ENCODE data around the gene SLC51B. TPM values are rescaled to one million over a fixed set of nuclear protein-coding genes. Genes with fewer than 3 reads are reported as not detected.
"Not testable (repeated sequence)": the region's sequence is repeated elsewhere in the genome, so short reads cannot be mapped to it uniquely, and the experiment has no call there.

SLC51B gene
- total and polyA plus RNA-seq, 2 donors: 0.44 TPM; not detected in 1

GRCh38 chr15:65087411-65087810, 42.2 kb downstream of the SLC51B start:
- WGBS: 72% methylated on average over 3 of the region's 3 CpGs
- DNase-seq (ENCODE audit: extremely low spot score): no peak
- peaks cover 2% of the 10 kb centered on the region for H3K4me1 ChIP-seq (ENCODE audit: insufficient read depth)
- no peaks in the 10 kb centered on the region for H3K36me3 ChIP-seq (ENCODE audit: insufficient read depth)
- no peak overlapping the region for H3K4me3 ChIP-seq (ENCODE audit: low read depth, low read length)
- peak overlapping the region; percentile 75 for H3K27ac ChIP-seq (ENCODE audit: low read depth)

GRCh38 chr15:65087873-65088642, 42.9 kb downstream of the SLC51B start:
- H3K4me3 ChIP-seq (ENCODE audit: low read depth, low read length): no peak overlapping the region
- no peaks in the 10 kb centered on the region for H3K36me3 ChIP-seq (ENCODE audit: insufficient read depth)
- WGBS: 34% methylated on average over 13 of the region's 13 CpGs
- peaks cover 2% of the 10 kb centered on the region for H3K4me1 ChIP-seq (ENCODE audit: insufficient read depth)
- H3K27ac ChIP-seq (ENCODE audit: low read depth): peak overlapping the region; percentile 75
- DNase-seq (ENCODE audit: extremely low spot score): no peak

- Histone ChIP-seq H3K36me3 (ENCODE audit: insufficient read depth) (no peaks in the 10 kb centered on the region), H3K4me3 (ENCODE audit: low read depth, low read length) (no peak overlapping the region), H3K27ac (ENCODE audit: low read depth) (peak overlapping the region; percentile 61), H3K4me1 (ENCODE audit: insufficient read depth) (peaks cover 2% of the 10 kb centered on the region)
- DNase-seq (ENCODE audit: extremely low spot score): no peak
- WGBS: 49% methylated on average over 6 of the region's 6 CpGs
Measured at GRCh38 chr15:65088643-65089021, 43.4 kb downstream of the SLC51B start.

- no peak for DNase-seq (ENCODE audit: extremely low spot score)
- peaks cover 2% of the 10 kb centered on the region for H3K4me1 ChIP-seq (ENCODE audit: insufficient read depth)
- no peaks in the 10 kb centered on the region for H3K36me3 ChIP-seq (ENCODE audit: insufficient read depth)
- WGBS: 41% methylated on average over 5 of the region's 5 CpGs
- H3K27ac ChIP-seq (ENCODE audit: low read depth): peak overlapping the region; percentile 61
- H3K4me3 ChIP-seq (ENCODE audit: low read depth, low read length): no peak overlapping the region
Measured at GRCh38 chr15:65089206-65089824, 44.1 kb downstream of the SLC51B start.

- peak overlapping the region; percentile 35 for H3K27ac ChIP-seq (ENCODE audit: low read depth)
- WGBS: 39% methylated on average over 12 of the region's 12 CpGs
Measured at GRCh38 chr15:65091946-65092770, 47.0 kb downstream of the SLC51B start.

GRCh38 chr15:65092911-65093792, 48.0 kb downstream of the SLC51B start:
- no peaks in the 10 kb centered on the region for H3K4me1 ChIP-seq (ENCODE audit: insufficient read depth)
- 91% methylated on average over 17 of the region's 17 CpGs for WGBS
- no peak for DNase-seq (ENCODE audit: extremely low spot score)
- H3K36me3 ChIP-seq (ENCODE audit: insufficient read depth): no peaks in the 10 kb centered on the region
- no peak overlapping the region for H3K27ac ChIP-seq (ENCODE audit: low read depth)
- H3K4me3 ChIP-seq (ENCODE audit: low read depth, low read length): no peak overlapping the region

More at GRCh38 chr15:65091946-65092770, 47.0 kb downstream of the SLC51B start:
- no peak for DNase-seq (ENCODE audit: extremely low spot score)
- H3K4me1 ChIP-seq (ENCODE audit: insufficient read depth): no peaks in the 10 kb centered on the region
- H3K4me3 ChIP-seq (ENCODE audit: low read depth, low read length): no peak overlapping the region
- no peaks in the 10 kb centered on the region for H3K36me3 ChIP-seq (ENCODE audit: insufficient read depth)

- H3K27ac ChIP-seq (ENCODE audit: low read depth); H3K36me3 ChIP-seq (ENCODE audit: insufficient read depth); DNase-seq (ENCODE audit: extremely low spot score); H3K4me3 ChIP-seq (ENCODE audit: low read depth, low read length); H3K4me1 ChIP-seq (ENCODE audit: insufficient read depth): not testable (repeated sequence)
- WGBS: 95% methylated on average over 13 of the region's 13 CpGs
Measured at GRCh38 chr15:65093793-65094170, 48.6 kb downstream of the SLC51B start.

GRCh38 chr15:65094294-65094995, 49.3 kb downstream of the SLC51B start:
- DNase-seq (ENCODE audit: extremely low spot score): no peak
- Histone ChIP-seq H3K36me3 (ENCODE audit: insufficient read depth) (peaks cover 2% of the 10 kb centered on the region), H3K4me3 (ENCODE audit: low read depth, low read length) (no peak overlapping the region), H3K27ac (ENCODE audit: low read depth) (no peak overlapping the region), H3K4me1 (ENCODE audit: insufficient read depth) (no peaks in the 10 kb centered on the region)
- WGBS: 63% methylated on average over 14 of the region's 14 CpGs

GRCh38 chr15:65095011-65095746, 50.0 kb downstream of the SLC51B start:
- H3K36me3 ChIP-seq (ENCODE audit: insufficient read depth): peaks cover 2% of the 10 kb centered on the region
- H3K4me3 ChIP-seq (ENCODE audit: low read depth, low read length): no peak overlapping the region
- DNase-seq (ENCODE audit: extremely low spot score): no peak
- H3K27ac ChIP-seq (ENCODE audit: low read depth): no peak overlapping the region
- H3K4me1 ChIP-seq (ENCODE audit: insufficient read depth): no peaks in the 10 kb centered on the region
- 42% methylated on average over 5 of the region's 5 CpGs for WGBS

GRCh38 chr15:65095747-65096104, 50.5 kb downstream of the SLC51B start:
- WGBS: 72% methylated on average over 6 of the region's 6 CpGs
- DNase-seq (ENCODE audit: extremely low spot score): no peak
- Histone ChIP-seq H3K4me1 (ENCODE audit: insufficient read depth) (no peaks in the 10 kb centered on the region), H3K27ac (ENCODE audit: low read depth) (no peak overlapping the region), H3K4me3 (ENCODE audit: low read depth, low read length) (no peak overlapping the region), H3K36me3 (ENCODE audit: insufficient read depth) (peaks cover 2% of the 10 kb centered on the region)

GRCh38 chr15:65096481-65097385, 51.5 kb downstream of the SLC51B start:
- Histone ChIP-seq H3K36me3 (ENCODE audit: insufficient read depth) (peaks cover 2% of the 10 kb centered on the region), H3K27ac (ENCODE audit: low read depth) (no peak overlapping the region), H3K4me3 (ENCODE audit: low read depth, low read length) (no peak overlapping the region), H3K4me1 (ENCODE audit: insufficient read depth) (no peaks in the 10 kb centered on the region)
- no peak for DNase-seq (ENCODE audit: extremely low spot score)
- 81% methylated on average over 6 of the region's 6 CpGs for WGBS
